ENCODE results near the gene PDZD2.

GRCh38 chr5:31913808-31914207 lies 274.9 kb downstream of the PDZD2 start:
- TF ChIP-seq CTCF (IDR thresholded peaks at IDR 0.05) (no peak), POLR2AphosphoS5 (IDR thresholded peaks at IDR 0.05; ENCODE audit: insufficient read depth in 1 of 2, low read depth in 1 of 2) (no peak)

Data from vagina (tissue), 2 donors.